Activated CD8-positive, alpha-beta memory T cell treated with anti-CD3 and anti-CD28 coated beads for 24 hours (primary cell): ENCODE results near the gene FBXO44.

Experiments
- DNase-seq: peaks from one replicate; pipeline ENCODE4 v3.0.0-alpha.2; 2020

FBXO44 gene

DNA sequence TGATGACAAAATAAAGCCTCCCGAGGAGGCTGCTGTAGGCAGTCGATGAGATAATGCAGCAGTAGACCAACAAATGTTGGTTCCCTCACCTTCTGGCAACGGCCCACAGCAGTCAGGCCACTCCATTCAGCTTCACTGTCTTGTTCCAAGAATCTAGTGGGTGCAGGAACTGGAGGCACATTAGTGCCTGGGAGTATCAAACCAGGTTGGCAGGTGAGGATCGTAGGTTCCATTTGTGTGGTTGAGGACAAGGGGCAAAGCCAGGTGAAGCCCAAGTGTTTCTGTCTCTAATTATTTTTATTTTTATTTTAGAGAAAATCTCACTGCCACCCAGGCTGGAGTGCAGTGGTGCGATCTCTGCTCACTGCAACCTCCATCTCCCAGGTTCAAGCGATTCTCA lies 13.7 kb upstream of the FBXO44 start:
- no peak for DNase-seq

DNA sequence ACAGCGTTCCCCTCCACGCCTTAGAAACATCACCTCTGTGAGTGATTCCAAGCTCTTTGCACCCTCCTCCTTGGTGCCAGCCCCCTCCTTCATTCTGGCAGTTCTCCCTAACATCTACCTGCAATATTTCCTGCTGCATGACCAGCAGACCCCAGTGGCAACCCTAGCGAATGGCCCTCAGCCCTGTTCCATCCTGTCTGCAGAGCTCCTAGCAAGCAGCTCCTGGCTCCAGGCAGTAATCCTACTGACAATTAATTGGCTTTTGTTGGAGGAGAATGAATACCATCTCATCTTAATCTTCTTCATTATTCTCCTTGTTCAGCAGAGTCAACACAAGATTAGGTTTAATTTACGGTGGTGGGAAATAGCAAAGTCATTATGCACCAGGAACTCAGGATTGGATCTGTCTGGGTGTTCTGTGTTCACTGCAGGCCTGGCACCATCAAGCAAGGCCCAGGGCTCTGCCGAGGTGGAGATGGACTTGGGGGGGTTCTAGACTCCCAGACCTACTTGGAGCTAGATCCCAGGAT lies 12.8 kb upstream of the FBXO44 start:
- DNase-seq, result no peak

DNA sequence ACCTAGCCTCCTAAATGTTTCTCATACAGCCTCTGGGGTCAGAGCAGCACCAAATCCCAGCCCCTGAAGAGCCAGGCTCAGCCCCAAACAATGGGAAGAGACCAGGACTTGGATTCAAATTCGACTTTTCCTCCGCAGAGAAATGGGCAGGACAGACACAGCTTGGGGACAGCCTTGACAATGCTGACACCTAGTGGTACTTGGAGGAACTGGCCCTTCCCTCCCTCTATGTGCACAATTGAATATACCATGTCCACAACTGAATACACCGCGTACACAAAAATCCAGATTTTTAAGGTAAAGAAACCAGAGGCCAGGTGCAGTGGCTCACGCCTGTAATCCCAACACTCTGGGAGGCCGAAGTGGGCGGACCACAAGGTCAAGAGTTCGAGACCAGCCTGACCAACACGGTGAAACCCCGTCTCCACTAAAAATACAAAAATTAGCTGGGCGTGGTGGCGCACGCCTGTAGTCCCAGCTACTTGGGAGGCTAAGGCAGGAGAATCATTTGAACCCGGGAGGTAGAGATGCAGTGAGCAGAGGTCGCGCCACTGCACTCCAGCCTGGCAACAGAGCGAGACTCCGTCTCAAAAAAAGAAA lies 12.2 kb upstream of the FBXO44 start:
- peak; percentile 88 for DNase-seq

DNA sequence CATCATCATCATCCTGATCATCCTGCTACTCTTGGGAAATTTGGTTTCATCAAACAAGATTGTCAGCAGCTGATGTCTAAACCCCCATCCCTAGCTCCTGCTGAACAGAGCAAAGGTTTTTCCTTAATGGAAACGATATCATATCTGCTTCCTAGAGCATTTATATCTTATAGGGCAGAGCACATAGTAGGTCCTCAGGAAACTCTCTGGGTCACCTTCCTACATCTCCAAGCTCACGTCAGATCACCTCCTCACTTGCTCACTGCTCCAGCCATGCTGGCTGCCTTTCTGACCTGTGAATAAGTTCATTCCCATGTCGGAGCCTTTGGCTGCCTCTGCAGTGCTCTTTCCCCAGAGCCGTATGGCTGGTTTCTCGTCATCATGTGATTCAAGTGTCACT lies 10.9 kb upstream of the FBXO44 start:
- DNase-seq, result no peak

DNA sequence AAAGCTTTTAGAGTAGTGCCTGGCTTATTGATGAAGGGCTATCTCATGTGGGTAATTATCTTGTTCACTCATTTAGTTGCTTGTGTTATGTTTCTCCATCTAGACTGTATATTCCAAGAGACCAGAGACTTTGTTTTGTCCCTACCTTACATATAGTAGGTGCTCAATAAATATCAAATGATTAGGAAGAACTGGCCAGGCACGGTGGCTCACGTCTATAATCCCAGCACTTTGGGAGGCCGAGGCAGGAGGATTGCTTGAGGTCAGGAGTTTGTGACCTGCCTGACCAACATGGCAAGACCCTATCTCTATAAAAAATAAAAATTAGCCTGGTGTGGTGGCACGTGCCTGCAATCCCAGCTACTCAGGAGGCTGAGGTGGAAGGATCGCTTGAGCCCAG lies 9.4 kb upstream of the FBXO44 start:
- DNase-seq, result no peak

GRCh38 chr1:11645670-11646265 lies 8.9 kb upstream of the FBXO44 start:
- DNase-seq, result peak; percentile 91

DNA sequence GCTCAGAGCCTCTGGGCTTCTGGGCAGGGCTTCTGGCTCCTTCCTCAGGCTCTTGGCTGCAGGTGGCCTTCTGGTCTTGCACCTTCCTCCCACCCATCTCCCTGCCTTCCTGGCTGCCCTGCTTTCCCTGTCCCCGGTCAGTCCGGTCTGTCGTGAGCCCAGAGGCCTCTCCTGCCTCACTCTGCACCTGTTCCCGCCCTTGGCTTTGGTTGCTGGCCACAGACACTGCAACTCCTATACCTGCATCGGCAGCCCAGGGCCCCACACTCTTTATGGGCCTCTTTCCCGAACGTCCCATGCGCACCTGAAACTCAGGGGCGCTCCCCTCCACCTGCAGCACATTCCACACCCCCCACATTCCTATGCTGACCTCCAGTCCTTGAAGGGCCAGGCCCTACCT lies 8.4 kb upstream of the FBXO44 start:
- DNase-seq, result no peak

- no peak for DNase-seq
These were observed 7.3 kb upstream of the FBXO44 start for GRCh38 chr1:11647333-11647732.

GRCh38 chr1:11648039-11648438 lies 6.6 kb upstream of the FBXO44 start:
- no peak for DNase-seq

- DNase-seq, result peak; percentile 75
These were observed 5.9 kb upstream of the FBXO44 start for GRCh38 chr1:11648732-11649158.

GRCh38 chr1:11649237-11649623 lies 5.4 kb upstream of the FBXO44 start:
- no peak for DNase-seq

DNA sequence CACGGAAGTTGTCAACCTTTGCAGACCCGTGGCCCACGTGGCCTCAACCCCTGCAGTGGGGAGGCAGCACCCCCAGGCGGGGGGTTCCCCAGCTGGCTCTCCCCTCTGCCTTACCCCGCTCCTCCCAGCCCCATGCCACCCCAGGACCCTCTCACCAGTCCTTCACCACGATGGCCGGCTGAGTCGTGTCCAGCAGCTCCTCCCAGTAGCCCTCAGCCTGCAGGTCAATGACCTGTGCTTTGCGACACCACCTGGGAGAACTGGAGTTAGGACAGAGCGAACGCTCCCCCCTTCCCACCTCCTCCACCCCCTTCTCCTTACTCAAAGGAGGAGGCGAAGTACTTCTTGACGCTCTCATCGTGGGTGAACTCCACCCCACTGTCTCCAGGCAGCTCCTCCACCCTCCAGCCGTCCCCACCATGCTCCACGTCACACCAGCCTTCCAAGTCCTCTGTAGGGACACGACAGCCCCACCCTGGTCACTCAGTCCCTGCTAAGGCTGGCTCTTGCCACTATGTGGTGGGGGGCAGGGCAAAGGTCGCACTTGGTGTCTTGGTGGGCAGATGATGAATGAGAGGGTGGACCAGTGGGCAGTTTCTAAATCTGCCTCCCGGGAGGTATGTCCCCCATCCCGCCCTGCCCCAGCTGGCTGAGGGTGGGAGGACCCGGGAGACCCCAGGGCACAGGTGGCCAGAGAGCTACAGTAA lies 4.9 kb upstream of the FBXO44 start:
- no peak for DNase-seq

GRCh38 chr1:11650331-11650991 lies 4.2 kb upstream of the FBXO44 start:
- peak; percentile 91 for DNase-seq

DNA sequence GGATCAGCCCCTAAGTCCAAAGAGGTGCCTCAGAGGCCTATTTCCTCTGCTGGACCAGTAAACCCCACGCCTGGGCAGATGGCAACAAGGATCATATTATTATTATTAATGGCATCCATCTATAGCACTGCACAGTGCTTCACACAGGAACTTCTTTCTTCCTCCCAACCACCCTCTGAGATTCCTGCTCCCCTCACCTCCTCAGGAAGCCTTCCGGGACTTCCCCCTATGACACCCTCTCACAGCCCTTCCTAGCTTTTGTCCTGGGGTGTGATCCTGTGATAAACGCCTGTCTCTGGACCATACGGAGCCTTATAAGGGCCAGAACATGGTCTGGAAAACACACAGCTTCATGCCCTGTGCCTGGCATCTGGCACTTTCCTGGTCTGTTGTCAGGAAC lies 3.7 kb upstream of the FBXO44 start:
- DNase-seq, result no peak

DNA sequence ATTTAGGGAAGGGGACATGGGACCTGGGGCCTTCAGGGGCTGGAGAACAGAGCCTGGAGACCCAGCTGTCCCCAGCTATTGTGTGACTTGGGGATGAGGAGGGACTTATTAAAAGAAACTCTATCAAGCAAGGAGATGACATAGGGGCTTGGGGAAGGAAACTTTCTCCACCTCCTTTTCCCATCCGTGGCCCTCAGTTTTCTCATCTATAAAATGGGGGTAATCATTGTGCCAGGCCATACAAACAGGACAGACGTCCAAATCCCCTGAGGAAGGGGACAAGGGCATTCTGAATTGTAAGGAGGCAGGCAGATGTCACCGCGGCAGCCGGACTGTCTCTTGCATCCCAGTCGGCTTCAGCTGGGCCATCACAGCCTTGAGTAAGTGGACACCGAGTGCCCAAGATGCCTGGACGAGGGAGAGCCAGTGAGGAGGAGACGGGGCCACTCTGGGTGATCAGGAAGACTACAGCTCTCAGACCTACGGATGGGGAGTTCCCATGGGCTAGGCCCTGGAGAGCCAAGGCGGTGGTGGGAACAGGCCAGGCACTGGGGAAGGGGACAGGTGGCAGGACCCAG lies 2.4 kb upstream of the FBXO44 start:
- no peak for DNase-seq

- no peak for DNase-seq
These were observed 1.4 kb upstream of the FBXO44 start for GRCh38 chr1:11653101-11653860.

DNA sequence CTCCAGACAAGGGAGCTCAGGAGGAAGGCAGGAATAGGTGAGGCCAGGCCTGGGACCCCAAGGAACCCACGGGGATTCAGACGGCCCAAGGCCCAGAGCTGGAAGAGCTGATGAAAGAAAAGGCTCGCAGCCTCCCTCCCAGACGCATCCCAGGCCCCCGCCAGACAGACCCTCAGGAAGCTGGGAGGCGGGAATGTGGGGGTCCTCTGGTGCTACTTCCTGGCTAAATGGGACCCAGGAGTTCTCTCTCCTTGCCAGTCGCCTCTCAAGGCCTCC lies 878 bp upstream of the FBXO44 start:
- DNase-seq, result no peak

DNA sequence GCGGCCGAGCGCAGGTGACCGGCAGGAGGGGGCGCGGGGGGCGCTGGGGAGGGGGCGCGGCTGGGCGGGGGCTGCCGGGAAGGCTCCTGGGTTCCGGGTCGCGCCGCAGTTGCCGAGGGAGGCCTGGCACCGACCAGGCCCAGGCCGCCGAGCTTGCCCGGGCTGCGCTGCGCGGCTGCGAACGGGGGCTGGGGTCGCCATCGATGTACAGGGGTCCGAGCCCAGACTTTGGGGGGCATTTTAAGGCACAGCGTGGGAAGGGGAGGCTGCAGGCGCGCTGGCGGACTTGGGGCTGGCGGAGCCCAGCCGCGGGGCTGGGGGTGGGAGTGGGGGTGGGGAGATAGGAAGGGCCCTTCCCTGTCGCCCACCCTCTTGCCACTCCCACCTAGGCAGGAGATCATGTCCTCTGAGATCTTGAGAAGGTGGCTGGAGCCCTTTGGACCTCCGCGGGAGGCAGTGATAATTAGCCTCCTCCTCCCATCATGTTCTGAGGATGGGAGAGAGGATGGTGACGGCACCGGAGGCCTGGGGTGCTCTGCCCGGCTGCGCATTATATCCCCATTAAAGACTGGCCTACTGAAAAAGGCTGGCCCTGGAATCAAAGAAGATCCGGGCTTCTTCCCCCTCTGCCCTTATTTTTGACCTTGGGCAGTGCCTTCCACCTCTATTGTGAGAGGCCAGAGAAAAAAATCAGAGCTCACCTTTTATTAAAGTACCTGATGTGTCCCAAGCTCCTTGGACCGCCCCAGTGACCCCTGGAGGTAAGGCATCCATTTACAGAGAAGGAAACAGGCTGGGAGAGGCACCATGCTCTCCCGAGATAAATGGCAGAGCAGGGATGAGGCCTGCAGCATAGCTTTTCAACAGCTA lies 497 bp downstream of the FBXO44 start:
- DNase-seq, result no peak

DNA sequence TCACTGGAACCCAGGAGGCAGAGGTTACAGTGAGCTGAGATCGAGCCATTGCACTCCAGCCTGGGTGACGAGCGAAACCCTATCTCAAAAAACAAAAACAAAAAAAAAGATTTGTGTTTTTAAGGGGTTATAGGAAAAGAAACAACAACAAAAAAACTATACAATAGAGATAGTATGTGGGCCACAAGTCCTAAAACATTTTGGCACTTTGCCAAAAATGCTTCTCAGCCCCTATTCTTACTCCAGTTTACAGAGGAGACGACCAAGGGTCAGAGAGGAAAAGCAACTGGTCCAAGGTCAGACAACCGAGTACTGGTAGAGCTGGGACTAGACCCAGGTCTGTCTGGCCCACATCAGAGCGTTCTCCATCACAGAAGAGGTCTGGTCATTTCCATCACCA lies 3.0 kb downstream of the FBXO44 start:
- no peak for DNase-seq

DNA sequence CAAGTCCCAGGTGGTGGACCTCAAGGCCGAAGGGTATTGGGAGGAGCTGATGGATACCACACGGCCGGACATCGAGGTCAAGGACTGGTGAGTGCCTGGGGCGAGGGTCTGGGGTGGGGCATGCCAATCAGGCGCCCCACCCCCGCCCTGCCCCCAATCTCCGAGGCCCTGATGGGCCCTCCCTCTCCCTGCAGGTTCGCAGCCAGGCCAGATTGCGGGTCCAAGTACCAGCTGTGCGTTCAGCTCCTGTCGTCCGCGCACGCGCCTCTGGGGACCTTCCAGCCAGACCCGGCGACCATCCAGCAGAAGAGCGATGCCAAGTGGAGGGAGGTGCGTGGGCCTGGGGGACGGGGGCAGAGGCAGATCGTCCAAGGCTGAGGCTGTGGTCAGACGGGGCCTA lies 3.9 kb downstream of the FBXO44 start:
- no peak for DNase-seq

- DNase-seq, result no peak
These were observed 5.1 kb downstream of the FBXO44 start for GRCh38 chr1:11659748-11660147.

GRCh38 chr1:11661103-11661502 lies 6.4 kb downstream of the FBXO44 start:
- no peak for DNase-seq
